Chondrocyte (in vitro differentiated cells): ENCODE measurements around the gene SNCB. TPM values are rescaled to one million over a fixed set of nuclear protein-coding genes. Genes with fewer than 3 reads are reported as not detected.

Source experiments
- DNase-seq: peaks from one replicate; pipeline ENCODE4 v3.0.0; 2021; ENCODE audit warnings: mixed read lengths, low spot score
- H3K27ac Mint-ChIP-seq: one replicate; pipeline ENCODE4 v1.8.0; 2021; ENCODE audit warnings: mild to moderate bottlenecking, moderate library complexity, mixed read lengths; ENCODE audit not compliant: unreplicated experiment
- H3K27me3 Mint-ChIP-seq: 2 replicates; pipeline ENCODE4 v1.8.0; 2021; ENCODE audit warnings: low read depth, mixed read lengths
- H3K36me3 Mint-ChIP-seq: 2 replicates; pipeline ENCODE4 v1.8.0; 2021; ENCODE audit warnings: low read depth, mixed read lengths
- H3K4me1 Mint-ChIP-seq: 2 replicates; pipeline ENCODE4 v1.8.0; 2021; ENCODE audit warnings: low read depth, mild to moderate bottlenecking, mixed read lengths
- H3K4me3 Mint-ChIP-seq: one replicate; pipeline ENCODE4 v1.8.0; 2021; ENCODE audit warnings: mild to moderate bottlenecking, moderate library complexity, mixed read lengths; ENCODE audit not compliant: unreplicated experiment
- H3K9me3 Mint-ChIP-seq: 2 replicates; pipeline ENCODE4 v1.8.0; 2021; ENCODE audit warnings: low read depth, mixed read lengths
- total RNA-seq: library from RNA; stranded (reverse); gene quantifications from 3 replicates; pipeline ENCODE4 v1.2.1, GENCODE V29; 2021
- TF ChIP-seq, protein P1 (sequence below): fragments of 200-600 bp; sonication (generic); IDR thresholded peaks from 2 replicates; pipeline ENCODE4 v1.5.0; 2021; ENCODE audit warnings: antibody characterized with exemption, mild to moderate bottlenecking, moderate library complexity

SNCB gene
- total RNA-seq, 1 donor from 2014 or later = 0.45 TPM

DNA sequence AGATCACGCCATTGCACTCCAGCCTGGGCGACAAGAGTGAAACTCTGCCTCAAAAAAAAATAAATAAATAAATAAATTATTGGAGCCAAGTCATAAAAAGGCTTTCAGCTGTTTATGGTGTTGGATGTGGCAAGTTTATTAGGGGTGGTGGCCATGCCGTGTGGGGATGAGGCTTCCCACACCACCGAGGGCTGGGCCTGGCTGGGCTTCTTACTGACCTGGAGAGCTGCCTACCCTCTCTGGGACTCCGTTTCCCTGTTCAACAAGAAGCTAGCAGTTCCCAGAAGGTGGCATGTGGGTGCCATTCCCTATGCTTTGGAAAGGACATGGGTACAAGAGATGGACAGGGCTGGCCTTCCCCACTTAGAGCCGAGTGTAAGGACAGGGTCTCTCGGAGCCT lies 42.9 kb downstream of the SNCB start:
- no peak overlapping the region for H3K4me3 Mint-ChIP-seq

DNA sequence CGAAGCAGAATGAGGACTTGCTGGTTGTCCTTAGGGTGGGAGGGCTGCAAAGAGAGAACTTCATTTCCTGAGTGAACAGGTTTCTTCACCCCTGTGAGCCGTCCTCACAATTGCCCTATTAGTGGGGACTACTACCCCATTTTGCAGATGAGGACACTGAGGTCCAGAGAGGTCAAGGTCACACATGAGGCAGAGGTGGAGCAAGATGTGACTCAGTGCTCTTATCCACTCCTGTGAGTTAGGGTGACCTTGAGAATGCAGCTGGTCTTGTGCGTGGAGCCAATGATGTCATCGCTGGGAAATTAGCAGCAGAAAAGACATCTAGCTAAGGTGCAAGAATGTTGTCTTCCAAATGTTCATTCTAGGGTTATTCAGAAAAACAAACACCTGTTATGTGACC lies 47.3 kb downstream of the SNCB start:
- H3K4me1 Mint-ChIP-seq = no peaks in the 10 kb centered on the region
- H3K27me3 Mint-ChIP-seq = no peaks in the 10 kb centered on the region
- H3K36me3 Mint-ChIP-seq = no peaks in the 10 kb centered on the region
- DNase-seq = no peak
- H3K9me3 Mint-ChIP-seq = peaks cover 5% of the 10 kb centered on the region
- TF ChIP-seq, protein P1, sequence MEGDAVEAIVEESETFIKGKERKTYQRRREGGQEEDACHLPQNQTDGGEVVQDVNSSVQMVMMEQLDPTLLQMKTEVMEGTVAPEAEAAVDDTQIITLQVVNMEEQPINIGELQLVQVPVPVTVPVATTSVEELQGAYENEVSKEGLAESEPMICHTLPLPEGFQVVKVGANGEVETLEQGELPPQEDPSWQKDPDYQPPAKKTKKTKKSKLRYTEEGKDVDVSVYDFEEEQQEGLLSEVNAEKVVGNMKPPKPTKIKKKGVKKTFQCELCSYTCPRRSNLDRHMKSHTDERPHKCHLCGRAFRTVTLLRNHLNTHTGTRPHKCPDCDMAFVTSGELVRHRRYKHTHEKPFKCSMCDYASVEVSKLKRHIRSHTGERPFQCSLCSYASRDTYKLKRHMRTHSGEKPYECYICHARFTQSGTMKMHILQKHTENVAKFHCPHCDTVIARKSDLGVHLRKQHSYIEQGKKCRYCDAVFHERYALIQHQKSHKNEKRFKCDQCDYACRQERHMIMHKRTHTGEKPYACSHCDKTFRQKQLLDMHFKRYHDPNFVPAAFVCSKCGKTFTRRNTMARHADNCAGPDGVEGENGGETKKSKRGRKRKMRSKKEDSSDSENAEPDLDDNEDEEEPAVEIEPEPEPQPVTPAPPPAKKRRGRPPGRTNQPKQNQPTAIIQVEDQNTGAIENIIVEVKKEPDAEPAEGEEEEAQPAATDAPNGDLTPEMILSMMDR = no peak
- no peak overlapping the region for H3K27ac Mint-ChIP-seq
- H3K4me3 Mint-ChIP-seq = no peak overlapping the region

More for the DNA sequence above, 42.9 kb downstream of the SNCB start:
- H3K27me3 Mint-ChIP-seq = peaks cover 2% of the 10 kb centered on the region
- DNase-seq = no peak
- no peaks in the 10 kb centered on the region for H3K36me3 Mint-ChIP-seq
- peaks cover 5% of the 10 kb centered on the region for H3K9me3 Mint-ChIP-seq
- H3K27ac Mint-ChIP-seq = no peak overlapping the region
- no peaks in the 10 kb centered on the region for H3K4me1 Mint-ChIP-seq
- TF ChIP-seq, protein P1 = no peak

DNA sequence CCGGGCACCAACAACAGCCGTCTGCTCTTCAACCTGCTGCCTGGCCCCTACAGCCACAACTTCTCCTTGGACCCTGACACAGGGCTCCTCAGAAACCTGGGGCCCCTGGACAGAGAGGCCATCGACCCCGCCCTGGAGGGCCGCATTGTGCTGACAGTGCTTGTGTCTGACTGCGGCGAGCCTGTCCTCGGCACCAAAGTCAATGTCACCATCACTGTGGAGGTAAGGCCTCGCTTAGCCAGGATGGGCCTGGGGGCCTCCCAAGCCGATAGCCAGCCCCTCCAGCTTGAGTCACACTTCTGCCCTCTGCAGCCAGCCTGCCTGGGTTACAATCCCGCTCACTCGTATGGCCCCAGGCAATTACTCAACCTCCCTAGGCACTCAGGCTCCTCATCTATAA lies 49.0 kb downstream of the SNCB start:
- Mint-ChIP-seq H3K27me3 (no peaks in the 10 kb centered on the region), H3K9me3 (peaks cover 5% of the 10 kb centered on the region)
- no peak for DNase-seq

DNA sequence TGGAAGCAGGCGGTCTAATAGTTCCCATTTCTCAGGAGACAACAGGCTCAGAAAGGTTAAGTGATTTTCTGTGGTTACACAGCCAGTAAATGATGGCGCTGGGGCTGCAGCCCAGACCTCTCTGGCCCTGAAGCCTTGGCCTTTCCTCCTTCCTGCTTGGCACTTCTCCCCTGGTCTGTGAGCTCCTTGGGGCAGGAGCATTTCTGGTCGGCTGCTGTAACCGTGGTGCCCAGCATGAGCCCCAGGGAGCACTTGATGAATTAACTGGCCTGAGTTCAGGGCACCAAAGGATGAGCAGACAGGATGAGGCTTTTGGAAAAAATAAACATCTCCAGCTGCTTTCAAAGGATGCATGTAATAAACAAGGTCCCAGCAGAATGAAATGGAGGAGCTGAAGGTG lies 51.0 kb downstream of the SNCB start:
- Mint-ChIP-seq H3K36me3 (no peaks in the 10 kb centered on the region), H3K4me3 (no peak overlapping the region), H3K9me3 (no peaks in the 10 kb centered on the region), H3K27me3 (no peaks in the 10 kb centered on the region), H3K4me1 (no peaks in the 10 kb centered on the region), H3K27ac (no peak overlapping the region)
- TF ChIP-seq, protein P1 = no peak
- no peak for DNase-seq

More for the DNA sequence above, 49.0 kb downstream of the SNCB start:
- no peak overlapping the region for H3K27ac Mint-ChIP-seq
- H3K36me3 Mint-ChIP-seq = no peaks in the 10 kb centered on the region
- no peaks in the 10 kb centered on the region for H3K4me1 Mint-ChIP-seq
- TF ChIP-seq, protein P1 = no peak
- H3K4me3 Mint-ChIP-seq = no peak overlapping the region

DNA sequence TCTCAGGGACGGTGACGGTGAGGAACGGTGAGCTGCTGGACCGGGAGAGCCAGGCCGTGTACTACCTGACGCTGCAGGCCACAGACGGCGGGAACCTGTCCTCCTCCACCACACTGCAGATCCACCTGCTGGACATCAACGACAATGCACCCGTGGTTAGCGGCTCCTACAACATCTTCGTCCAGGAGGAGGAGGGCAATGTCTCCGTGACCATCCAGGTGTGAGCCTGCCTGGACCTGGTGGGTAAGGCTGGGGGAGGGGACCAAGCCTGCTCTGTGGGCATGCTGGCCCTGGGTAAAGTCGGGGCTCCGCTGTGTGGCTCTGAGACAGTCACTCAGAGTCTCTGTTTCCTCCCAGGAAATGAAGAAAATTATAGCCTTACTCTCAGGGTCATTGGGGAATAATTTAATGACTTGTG lies 51.9 kb downstream of the SNCB start:
- H3K27me3 Mint-ChIP-seq = no peaks in the 10 kb centered on the region
- DNase-seq = no peak
- no peak overlapping the region for H3K27ac Mint-ChIP-seq
- no peak overlapping the region for H3K4me3 Mint-ChIP-seq
- H3K4me1 Mint-ChIP-seq = no peaks in the 10 kb centered on the region
- H3K9me3 Mint-ChIP-seq = no peaks in the 10 kb centered on the region
- TF ChIP-seq, protein P1 = peak; percentile 74
- no peaks in the 10 kb centered on the region for H3K36me3 Mint-ChIP-seq
